Transverse colon (tissue), 3 donors: ENCODE data around the gene FBN3.

ENCODE experiments used
- POLR2A ChIP-seq: fragments of 450-650 bp; IDR thresholded peaks from one replicate; pipeline ENCODE4 v1.6.1; 2016; ENCODE audit warnings: antibody characterized with exemption, mild to moderate bottlenecking, moderate library complexity
- TF ChIP-seq, protein P1 (sequence below), 5 experiments: fragments of 200-600 bp in 3 of 5; fragments of 450-650 bp in 2 of 5; sonication (generic) in 3 of 5; IDR thresholded peaks; 1 replicate in 2 of 5; 2 replicates in 3 of 5; pipeline ENCODE4 v1.5.1; 2016 to 2017; ENCODE audit warnings: antibody characterized with exemption in 5 of 5, inconsistent platforms in 3 of 5, mild to moderate bottlenecking in 2 of 5, moderate library complexity in 1 of 5

DNA sequence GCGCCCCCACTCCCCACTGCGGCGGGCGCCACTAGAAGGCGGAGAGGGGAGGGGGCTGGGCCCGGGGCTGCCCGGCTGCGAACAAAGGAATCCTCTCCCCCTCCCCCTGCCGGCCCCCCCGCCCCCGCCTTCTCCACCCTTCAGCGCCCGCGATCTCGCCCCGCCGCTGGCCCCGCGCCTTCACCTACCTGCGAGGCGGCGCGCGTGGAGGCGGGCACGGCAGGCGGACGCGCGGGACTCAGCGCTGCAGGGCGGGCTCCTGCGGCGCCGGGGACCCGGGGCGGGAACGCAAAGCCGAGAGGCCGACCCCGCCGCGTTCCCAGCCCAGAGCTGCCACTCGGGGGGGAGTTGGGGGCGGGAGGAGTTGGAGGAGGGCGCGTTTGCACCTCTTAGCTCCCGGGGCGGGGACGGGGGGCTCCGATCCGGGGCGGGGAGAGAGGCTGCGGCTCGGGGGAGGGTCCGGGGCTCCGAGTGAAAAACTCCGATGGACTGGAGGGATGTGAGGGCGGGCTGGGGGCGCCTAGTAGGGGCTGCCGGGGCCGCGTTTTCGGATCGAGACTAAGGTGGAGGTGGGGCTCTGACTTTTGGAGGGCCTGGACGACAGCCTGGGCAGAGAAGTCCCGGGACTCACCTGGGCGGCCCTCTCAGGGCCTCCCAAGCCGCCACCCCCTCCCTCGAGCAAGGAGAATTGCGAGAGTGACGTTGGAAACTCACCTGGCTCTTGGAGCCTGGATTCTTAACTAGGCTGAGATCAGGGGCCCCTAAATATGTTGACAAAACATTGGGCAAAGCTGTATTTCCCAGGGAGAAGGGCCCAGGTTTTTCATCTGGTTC lies at the start of gene FBN3:
- TF ChIP-seq, protein P1, sequence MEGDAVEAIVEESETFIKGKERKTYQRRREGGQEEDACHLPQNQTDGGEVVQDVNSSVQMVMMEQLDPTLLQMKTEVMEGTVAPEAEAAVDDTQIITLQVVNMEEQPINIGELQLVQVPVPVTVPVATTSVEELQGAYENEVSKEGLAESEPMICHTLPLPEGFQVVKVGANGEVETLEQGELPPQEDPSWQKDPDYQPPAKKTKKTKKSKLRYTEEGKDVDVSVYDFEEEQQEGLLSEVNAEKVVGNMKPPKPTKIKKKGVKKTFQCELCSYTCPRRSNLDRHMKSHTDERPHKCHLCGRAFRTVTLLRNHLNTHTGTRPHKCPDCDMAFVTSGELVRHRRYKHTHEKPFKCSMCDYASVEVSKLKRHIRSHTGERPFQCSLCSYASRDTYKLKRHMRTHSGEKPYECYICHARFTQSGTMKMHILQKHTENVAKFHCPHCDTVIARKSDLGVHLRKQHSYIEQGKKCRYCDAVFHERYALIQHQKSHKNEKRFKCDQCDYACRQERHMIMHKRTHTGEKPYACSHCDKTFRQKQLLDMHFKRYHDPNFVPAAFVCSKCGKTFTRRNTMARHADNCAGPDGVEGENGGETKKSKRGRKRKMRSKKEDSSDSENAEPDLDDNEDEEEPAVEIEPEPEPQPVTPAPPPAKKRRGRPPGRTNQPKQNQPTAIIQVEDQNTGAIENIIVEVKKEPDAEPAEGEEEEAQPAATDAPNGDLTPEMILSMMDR (IDR thresholded peaks at IDR 0.05), result no peak
- no peak for TF ChIP-seq POLR2A
